C4-2B (cell line): ENCODE results near the gene PRSS53.

Experiments used
- CTCF ChIP-seq: fragments of 450-650 bp; conservative IDR thresholded peaks from 2 replicates; pipeline ENCODE4 v1.5.1; 2017; ENCODE audit warnings: mild to moderate bottlenecking
- ZFX ChIP-seq: fragments of 450-650 bp; IDR thresholded peaks from 2 replicates; pipeline ENCODE4 v1.6.1; 2017

DNA sequence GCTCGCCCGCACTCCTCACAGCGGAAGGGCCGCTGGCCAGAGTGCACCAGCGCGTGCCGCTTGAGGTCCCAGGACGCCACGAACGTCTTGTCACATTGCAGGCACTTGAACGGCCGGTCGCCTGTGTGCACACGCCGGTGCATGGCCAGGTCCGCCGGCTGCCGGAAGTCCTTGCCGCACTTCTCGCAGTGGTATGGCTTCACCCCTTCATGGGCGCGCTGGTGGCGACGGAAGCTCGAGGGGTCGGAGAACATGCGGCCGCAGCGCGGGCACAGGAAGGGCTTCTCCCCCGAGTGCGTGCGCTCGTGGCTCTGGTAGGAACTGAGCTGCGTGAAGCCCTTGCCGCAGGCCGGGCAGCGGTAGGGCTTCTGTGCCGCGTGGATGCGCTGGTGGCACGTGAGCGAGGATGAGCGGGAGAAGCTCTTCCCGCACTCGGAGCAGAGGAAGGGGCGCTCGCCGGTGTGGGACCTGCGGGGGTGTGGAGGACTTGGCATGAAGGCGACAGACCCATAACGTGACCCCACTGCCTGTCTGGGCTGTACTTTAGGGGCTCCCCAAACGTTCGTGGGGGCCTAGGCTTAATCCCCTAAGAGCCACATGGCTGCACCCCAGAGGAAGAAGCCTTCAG, 26.8 kb downstream of the PRSS53 start:
- TF ChIP-seq CTCF (no peak), ZFX (no peak)
